GM19193 (cell line): ENCODE measurements around the gene PRSS16.

ENCODE experiments used
- POLR2A ChIP-seq: IDR thresholded peaks from 4 replicates; pipeline ENCODE4 v1.6.1; 2011; ENCODE audit not compliant: insufficient read depth, insufficient read length; ENCODE audit errors: extremely low read depth

The PRSS16 gene

DNA sequence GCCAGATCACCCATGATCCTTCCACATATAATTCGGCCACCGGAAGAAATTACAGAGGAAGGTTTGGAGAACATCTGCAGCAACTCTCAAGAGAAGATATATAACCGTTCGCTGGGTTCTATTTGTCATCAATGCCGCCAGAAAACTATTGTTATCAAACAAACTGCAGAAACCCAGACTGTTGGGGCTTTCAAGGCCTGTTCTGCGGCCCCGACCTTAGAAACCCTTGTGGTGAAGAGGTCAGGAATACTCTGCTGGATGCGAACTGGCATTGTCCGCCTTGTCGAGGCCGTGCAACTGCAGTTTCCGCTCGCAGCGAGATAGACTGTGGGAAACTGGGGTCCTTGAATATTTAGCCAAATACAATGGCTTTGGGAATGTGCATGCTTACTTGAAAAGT is 21.3 kb downstream of the PRSS16 start:
- no peak for TF ChIP-seq POLR2A

DNA sequence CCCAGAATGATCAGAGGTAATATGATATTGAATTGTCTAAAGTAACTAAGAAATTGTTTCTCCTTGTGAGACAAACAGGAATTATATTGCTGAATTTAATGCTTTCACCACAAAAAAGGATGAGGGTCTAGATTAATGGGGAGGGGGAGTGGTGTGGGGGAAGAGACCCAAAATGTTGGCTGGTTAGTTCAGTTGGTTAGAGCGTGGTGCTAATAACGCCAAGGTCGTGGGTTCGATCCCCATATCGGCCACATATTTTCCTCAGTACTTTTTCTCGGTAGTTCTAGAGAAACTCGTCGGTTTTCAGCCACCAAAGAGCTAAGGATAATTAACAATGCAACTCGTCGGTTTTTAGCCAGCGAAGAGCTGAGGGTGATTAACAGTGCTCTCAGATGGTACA is 26.3 kb downstream of the PRSS16 start:
- TF ChIP-seq POLR2A, result no peak

DNA sequence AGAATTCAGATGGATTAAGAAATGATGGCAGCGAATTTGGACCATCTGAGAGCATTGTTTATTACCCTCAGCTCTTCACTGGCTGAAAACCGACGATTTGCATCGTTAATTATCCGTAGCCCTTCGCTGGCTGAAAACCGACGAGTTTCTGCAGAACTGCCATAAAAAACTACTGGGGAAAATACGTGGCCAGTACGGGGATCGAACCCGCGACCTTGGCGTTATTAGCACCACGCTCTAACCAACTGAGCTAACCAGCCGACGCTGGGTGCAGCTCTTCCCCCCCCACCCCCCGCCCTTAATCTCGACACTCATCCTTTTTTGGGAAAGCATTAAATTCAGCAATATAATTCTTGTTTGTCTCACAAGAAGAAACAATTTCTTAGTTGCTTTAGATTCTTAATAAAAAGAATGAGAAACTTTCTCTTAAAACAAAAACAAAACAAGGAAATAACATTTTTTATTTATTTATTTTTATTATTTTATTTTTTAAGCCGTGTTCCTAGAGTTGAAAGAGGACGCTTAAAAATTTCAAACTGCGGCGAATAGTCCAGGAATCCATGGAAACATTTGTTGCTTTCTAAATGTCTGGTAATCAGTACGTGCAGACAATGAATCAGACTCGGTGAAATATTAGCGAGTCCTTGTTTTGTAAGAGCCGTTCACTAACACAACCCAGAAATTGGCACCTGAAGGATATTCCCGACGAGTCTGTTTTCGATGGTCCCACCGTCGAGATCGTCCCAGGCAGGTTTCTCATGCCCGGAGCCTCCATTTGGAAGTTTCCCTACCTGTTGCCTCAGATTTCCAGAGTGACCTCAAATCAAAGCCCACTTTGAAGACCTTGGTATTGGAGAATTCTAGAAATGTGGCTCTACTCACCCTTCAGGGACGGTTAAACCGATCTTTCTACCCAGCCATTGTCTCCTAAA is 27.8 kb downstream of the PRSS16 start:
- no peak for TF ChIP-seq POLR2A

DNA sequence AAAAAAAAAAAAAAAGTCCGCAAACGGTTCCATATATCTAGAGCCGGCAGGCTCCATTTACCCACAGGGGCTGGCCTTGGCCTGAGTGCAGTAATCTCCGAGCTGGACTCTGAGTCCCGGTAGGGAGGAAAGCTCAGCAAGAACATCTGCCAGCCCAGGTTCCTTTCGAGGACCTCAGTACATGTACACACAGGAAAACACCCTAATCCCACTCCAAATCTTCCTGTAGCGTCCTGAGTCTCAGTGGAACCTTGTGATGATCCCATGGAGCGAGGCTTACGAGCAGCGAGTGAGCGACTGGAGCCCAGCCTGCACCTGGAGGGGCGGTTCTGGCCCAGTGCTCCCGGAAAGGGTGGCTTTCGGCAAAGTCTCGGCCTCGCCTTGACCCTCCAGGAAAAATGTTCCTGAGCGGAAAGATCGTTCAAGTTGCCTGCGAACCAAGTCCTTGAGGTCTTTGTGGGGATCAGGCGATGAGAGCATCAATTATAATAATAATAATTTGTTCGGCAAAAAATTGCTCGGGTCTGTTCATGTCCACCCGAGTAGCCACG is 32.1 kb downstream of the PRSS16 start:
- TF ChIP-seq POLR2A, result no peak

DNA sequence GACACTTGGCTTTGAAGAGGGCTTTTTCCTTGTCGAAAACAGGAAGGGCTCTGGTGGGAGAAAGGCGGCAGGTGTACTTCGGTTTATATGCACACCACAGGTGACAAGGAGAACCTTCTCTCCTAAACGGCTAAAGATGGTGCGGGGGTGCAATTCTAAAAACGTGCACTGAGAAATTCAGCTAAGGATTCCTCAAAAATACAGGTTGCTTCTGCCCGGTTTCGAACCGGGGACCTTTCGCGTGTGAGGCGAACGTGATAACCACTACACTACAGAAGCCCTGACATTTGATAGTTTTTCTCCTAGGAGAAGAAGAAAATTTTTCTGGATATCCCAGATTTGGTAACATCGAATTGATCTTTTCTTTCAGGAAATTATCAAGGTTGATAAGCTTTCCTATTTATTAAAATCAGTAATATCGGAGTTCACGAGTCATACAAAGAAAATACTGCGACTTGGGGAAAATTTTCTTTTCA is 32.6 kb downstream of the PRSS16 start:
- no peak for TF ChIP-seq POLR2A

DNA sequence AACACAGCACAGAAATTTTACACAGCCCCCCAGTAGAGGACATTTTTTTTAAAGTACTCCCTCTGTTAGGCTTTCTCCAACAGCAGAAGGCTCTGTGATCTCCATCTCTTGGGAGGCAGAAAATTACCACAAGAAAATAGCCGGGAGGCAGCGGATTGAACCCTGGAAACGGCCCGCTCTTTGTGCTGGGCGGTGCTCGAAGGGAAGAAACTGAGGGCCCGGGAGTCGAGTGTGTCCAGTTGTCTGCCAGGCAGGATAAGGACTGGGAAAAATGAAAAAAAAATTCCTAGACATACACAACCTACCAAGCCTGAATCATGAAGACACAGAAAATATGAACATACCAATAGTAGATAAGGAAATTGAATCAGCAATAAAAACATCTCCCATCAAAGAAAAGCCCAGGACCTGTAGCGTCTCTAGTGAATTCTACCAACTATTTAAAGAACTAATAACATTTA is 33.1 kb downstream of the PRSS16 start:
- TF ChIP-seq POLR2A, result no peak

DNA sequence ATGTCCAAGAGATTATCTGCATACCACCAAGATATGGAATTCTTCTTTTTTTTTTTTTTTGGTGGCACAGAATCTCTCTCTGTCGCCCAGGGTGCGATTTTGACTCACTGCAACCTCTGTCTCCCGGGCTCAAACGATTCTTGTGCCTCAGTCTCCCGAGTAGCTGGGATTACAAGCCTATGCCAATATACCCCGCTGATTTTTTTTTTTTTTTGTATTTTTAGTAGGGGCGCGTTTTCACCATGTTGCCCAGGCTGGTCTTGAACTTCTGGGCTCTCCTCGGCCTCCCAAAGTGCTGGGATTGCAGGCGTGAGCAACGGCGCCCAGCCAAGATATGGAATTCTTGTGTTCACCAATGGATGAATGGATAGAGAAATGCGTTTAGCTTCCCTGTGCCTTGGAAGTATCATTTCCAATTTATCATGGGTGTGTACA is 33.6 kb downstream of the PRSS16 start:
- no peak for TF ChIP-seq POLR2A

DNA sequence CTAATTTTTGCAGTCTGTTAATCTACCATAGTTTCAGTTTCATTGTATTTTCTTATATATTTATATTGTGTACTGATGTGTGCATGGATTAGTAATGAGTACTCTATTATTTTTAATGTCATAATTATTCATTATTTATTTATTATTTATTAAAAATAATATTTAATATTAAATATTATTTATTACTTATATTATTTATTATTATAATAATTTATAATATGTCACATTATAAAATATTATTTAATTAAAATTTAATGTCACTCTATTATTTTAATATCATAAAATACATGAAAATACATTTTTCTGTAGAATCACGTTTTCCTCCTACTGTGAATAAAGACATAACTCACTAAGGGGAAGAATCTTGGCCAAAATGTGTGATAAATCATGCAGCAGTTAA is 34.1 kb downstream of the PRSS16 start:
- no peak for TF ChIP-seq POLR2A

DNA sequence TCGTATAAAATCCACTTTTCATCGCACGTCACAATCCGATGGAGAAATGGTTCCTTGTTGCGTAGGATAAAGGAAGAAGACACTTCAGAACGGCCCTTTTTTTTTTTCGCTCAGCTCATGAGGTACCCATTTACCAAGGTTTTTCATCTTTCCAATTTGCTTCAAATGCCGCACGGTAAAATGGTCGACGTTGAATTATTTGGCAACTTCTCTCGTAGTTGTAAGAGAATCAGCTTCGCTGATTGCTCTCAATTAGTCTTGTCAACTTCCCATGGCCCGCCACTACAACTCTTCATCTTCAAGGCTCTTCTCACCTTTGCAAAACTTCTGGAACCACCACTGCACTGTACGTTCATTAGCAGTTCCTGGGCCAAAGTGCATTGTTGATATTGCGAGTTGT is 35.8 kb downstream of the PRSS16 start:
- TF ChIP-seq POLR2A, result no peak

DNA sequence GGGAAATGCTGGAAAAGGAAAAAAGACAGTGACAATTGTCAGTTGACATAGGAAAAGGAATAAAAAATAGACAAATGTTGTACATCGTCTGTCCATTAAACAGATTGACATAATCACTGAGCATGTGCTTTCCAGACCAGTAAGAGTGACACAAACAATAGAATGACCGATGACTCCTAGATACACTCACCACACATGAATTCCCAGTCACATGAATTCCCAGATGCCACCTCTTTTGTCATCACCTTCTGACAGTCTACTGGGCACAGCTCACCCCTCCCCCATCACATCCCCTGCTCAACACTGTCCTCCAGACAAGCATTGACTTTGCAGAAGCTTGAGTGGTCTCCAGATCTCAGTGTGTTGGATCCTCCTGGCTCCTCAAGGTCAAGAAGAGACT is 38.6 kb downstream of the PRSS16 start:
- no peak for TF ChIP-seq POLR2A

DNA sequence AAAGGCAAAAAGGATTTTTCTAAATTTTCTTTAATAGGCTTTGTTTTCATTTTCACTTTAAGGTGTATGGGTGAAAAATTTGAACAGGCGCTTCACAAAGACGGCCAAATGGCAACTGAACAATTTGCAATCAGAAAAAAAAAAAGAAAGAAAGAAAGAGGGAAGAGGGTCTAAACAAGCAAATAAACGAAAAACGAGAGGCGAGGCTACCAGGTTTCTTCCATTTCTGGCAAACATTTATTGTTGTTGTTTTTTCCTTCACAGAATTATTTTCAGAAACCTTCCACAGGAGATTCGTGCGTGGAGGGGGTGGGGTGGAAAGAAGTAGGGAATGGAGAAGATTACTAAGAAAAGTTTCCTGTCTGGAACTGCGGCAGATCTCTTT is 40.2 kb downstream of the PRSS16 start:
- no peak for TF ChIP-seq POLR2A

DNA sequence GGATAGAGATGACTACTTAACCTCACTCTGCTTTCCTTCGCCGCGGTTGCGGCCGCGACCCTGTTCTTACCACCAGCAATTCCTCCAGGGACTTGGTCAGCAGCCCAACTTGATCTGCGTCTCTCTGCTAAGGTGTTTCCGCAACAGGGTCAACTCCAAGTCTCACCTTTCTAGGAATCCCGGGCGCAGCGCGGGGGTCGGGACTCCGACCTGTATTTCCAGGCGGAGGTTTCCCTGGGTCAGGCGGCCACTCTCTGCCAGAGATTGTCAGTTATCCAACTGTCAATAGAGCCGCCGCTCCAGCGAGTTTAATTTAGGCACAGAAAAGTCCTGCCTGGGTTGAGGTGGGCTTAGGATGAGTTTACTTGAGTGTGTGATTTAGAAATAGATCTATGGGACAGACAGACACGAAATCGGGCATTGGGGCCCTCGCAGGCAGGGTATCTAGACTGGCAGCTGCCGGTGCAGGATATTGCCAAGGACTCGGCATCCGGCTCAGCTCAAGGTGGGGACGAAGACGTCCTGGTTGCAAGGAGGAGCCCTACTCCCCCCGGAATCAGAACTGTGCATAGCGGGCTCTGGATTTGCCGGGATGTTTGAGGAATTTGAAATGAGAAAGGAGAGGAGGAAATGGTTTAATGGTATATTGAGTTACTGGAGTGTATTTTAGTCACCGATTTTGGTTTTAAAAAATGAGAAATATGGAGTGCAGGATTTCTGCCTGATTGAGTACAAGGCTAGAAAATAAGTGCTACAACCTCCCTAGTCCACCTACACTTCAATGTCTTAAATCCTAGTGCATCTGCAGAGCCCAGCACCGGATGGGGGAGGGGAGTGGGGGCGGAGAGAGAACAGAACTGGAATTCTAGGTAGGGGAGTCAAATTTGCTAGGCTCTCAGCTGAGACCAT is 40.9 kb downstream of the PRSS16 start:
- TF ChIP-seq POLR2A, result no peak

DNA sequence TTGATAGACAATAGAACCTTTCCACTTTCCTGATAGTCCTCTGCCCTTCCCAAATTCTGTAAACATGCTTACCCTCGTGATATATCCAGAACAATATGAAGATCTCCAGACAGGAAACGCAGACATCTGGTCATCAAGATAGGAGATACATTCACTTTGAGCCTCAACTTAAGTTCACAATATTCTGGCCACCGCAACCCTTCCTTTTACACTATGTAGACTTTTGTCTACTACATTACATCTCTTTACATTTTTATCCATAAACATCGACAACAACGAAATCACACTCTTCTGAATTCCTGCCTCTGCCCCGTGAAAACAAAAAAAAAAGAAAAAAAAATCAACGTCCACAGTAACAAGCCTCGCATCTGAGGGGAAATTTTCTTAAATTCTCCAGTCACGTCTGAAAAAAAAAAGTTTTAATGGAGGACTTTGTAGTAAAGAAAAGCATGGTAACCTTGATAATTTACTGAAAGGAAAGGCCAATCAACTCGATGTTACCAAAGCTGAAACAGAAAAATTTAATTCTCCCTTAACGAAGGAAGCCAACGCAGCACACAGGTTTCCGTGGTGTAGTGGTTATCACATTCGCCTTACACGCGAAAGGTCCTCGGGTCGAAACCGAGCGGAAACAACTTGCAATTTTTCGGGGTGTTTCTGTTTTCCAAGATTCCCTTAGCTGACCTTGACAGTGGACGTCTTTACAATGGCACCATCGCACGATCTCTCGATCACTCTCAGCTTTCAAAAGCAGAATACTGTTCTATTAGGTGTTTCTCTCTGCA is 42.8 kb downstream of the PRSS16 start:
- no peak for TF ChIP-seq POLR2A

DNA sequence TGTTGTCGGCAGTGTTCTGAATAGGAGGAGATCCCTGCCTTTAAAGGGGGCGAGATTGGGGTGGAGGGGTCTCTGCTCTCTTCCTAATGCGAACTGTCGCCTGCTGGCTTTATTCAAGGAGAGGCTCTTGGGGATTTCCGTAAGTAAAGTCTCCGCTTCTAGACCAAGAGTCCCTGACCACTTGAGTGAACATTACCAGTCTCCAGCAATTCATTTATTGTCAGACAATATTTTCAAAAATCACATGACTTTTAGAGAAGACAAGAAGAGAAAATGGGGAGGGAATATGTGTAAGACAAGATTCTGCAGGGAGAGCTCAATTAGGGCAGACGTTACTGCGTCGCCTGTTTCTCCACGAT is 43.3 kb downstream of the PRSS16 start:
- TF ChIP-seq POLR2A, result no peak
